ENCODE results near the gene SDS. TPM values are rescaled to one million over a fixed set of nuclear protein-coding genes. Genes with fewer than 3 reads are reported as not detected.

SDS gene, protein sequence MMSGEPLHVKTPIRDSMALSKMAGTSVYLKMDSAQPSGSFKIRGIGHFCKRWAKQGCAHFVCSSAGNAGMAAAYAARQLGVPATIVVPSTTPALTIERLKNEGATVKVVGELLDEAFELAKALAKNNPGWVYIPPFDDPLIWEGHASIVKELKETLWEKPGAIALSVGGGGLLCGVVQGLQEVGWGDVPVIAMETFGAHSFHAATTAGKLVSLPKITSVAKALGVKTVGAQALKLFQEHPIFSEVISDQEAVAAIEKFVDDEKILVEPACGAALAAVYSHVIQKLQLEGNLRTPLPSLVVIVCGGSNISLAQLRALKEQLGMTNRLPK
- 0.11 TPM in 1 of 2 replicates, not detected in the other for total RNA-seq

DNA sequence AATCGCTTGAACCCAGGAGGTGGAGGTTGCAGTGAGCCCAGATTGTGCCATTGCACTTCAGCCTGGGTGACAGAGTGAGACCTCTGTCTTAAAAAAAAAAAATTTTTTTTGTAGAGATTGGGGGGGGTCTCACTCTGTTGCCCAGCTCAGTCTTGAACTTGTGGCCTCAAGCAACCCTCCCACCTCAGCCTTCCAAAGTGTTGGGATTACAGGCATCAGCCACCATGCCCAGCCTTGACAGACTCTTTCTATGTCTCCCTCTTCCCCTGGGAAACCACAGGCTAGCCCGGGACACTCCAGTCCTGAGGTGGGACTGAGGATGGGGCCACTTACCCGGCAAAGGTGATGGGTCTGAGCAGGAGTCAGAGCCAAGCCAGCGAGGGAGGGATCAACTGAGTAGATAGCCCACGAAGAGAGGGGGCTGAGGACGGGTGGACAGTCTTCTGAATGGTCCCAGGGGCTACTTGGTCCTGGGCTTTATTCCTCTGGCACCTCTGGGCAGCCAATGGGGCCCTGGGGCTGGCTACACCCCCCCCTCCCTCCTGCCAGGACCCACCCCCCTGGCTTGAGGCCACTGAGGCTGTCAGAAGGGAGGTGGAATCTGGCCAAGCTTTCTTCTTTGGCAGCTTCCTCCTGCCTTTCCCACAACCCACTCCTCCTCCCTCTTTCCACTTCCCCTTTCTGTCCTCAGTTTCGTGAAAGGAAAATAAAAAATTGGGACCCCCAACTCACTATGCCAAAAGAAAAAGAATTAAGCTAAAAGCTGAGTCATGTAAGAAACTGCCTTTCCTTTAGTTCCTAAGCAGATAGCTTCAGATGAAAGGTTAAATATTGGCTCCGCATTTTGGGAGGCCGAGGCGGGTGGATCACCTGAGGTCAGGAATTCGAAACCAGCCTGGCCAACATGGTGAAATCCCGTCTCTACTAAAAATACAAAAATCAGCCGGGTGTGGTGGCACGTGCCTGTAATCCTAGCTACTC, at the start of gene SDS:
Gene SDS (minus strand): TSS at position 453 of the 981 bp plus-strand sequence. CDS start 4,179 bp downstream, outside the sequence.

DNA sequence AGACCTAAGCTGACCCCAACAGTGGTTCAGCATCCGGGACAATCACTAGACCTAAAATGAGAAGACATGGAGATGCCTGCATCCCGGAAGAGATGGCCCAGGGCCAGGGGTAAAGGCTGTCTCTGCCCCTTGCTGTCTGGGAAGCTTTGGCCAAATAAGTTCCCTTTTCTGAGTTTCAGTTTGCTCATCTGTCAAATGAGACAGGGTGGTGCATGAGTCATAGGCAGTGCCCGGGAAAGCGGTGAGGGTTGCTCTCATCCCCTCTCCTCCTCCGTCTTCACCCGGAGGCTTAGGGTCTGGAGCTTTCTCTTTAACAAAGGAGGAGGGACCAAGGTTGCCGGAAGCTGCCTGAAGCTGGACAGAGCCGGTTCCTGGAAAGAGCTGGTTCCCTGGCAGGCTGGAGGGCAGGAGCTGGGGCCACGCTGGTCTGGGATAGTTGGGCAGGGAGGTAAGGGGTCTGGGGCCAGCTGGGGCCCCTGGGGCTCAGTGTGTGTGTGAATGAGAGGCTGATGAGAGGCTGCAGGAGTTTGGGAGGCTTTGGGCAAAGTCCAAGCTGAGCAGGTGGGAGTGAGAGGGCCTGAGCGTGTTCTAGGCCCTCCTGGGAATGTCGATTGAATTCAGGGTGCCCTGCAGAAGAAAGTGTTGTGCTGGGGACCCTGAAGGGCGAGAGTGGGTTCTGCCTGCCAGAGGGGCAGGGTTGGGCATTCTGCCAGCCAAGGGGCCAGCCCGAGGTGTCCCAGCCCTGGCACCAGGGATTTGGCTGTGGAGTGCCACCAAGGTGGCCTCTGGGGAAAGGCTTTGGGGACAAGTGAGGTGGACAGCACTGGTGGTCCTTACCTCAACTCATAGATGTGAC, 18.6 kb upstream of the SDS start, which contains the start of gene SDSL:
Gene SDSL (plus strand): TSS at position 351 of the 856 bp plus-strand sequence. CDS start 5,603 bp downstream, outside the sequence.

DNA sequence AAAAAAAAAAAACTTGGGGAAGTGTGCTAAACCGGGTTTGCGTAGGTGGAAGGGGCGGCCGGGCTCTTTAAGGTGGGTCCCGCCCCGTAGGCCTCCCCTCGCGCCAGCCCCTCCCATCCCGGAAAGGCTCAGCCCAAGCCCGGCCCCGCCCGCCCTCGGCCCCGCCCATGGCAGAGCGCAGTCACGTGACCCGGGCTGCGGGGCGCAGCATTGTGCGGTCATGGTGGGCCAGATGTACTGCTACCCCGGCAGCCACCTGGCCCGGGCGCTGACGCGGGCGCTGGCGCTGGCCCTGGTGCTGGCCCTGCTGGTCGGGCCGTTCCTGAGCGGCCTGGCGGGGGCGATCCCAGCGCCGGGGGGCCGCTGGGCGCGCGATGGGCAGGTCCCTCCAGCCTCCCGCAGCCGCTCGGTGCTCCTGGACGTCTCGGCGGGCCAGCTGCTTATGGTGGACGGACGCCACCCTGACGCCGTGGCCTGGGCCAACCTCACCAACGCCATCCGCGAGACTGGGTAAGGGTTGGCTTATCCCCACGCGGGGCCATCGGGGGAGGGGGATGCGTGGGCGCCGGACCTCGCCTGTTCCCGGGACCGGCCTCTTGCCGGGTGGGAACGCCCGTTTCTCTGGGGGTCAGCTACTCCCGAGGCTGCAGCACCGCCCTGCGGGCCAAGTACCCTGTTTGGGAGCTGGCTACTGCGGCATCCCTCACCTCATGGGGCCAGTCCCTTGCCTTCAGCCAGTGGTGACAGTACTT, 45.1 kb downstream of the SDS start, which contains the start of gene PLBD2:
Gene PLBD2 (plus strand): TSS at position 207 of the 752 bp plus-strand sequence. CDS start 14 bp downstream, at position 221.

Other genes starting within 250 kb of the SDS start
- gene DDX54, start 218.4 kb downstream of the SDS start, total RNA-seq: 28.7 and 38.3 TPM in 2 replicates
- gene RITA1, start 218.2 kb downstream of the SDS start, total RNA-seq: 11.9 and 16.8 TPM in 2 replicates
- gene TPCN1, start 182.4 kb downstream of the SDS start, total RNA-seq: 4.6 and 7.6 TPM in 2 replicates
- gene SLC8B1, start 68.8 kb downstream of the SDS start, total RNA-seq: 12.2 and 14.5 TPM in 2 replicates
- gene PLBD2, start 45.3 kb downstream of the SDS start, total RNA-seq: 17.1 and 20.4 TPM in 2 replicates
- 2.1 and 2.9 TPM in 2 replicates for gene SDSL, start 18.5 kb upstream of the SDS start, total RNA-seq
- not detected in 2 replicates for gene LHX5, start 68.0 kb upstream of the SDS start, total RNA-seq